IPS-11a (cell line): ENCODE results near the gene TCF12.
A peak's percentile ranks its signal among the peaks of the same experiment; 100 is the strongest.
"Not testable (repeated sequence)": the region's sequence is repeated elsewhere in the genome, so short reads cannot be mapped to it uniquely, and the experiment has no call there.

Experiments used
- H3K4me3 ChIP-seq: one replicate; pipeline ENCODE4 v1.5.1; 2013; ENCODE audit warnings: low read depth, low read length, control low read depth

The TCF12 gene

DNA sequence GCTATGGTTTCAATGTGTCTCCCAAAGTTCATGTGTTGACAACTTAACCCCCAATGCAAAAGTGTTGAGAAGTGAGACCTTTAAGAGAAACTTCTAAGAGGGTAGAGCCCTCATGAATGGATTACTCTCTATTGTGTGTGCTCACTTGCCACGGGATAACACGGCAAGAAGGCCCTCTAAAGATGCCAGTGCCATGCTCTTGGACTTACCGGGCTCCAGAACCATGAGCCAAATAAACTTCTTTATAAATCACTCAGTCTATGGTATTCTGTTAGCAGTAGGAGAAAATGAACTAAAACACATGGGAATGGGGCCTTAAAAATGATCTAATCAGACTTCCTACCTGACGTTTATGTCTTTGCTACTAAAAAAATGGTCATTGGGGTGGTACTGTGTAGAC lies 2.6 kb upstream of the TCF12 start:
- H3K4me3 ChIP-seq, result no peak overlapping the region

DNA sequence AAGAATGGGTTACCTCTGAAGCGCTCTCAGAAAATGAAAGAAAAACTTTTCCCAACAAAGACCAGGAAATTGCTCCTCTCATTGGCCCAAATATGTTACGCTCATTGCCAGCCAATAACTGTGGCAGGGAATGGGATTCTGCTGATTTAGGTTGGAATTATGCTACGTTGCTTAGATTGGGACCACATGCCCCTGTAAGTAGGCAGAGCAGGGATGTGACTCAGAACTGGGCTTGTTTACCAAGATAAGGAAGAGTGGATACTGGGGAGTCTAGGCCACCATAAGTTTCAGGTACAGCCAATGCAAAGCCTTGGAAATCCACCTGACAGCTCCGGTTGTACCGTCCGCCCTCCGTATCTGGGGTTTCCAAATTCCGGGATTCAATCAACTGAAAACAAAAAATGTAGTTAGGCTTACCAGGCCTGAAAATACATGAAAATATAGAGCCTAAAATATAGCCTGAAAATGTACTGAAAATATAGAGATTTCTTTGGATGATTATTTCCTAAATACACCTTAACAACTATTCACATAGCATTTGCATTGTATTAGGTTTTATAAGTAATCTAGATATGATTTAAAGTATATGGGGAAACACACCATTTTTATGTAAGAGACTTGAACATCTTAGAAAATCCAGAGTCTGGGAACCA lies 1.5 kb upstream of the TCF12 start:
- H3K4me3 ChIP-seq, result no peak overlapping the region

DNA sequence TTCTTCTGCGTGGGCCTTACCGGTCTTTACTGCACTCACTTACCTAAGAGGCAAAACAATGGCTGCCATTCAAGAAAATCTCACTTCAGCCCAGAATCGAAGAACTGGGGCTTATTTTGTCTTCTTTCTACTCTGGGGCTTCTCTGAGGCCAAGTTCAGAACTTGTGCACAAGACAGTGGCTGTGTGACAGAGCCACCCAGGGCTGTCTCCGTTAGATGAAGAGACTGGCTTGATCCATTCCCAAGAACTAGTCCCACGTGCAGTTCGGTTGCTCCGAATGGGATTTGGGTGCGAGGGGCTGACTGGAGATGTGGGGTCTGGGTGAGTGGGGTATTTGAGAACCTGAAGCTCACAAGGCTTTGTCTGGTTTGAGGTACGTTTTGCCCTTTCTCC lies 795 bp upstream of the TCF12 start:
- peak overlapping the region; percentile 67 for H3K4me3 ChIP-seq

DNA sequence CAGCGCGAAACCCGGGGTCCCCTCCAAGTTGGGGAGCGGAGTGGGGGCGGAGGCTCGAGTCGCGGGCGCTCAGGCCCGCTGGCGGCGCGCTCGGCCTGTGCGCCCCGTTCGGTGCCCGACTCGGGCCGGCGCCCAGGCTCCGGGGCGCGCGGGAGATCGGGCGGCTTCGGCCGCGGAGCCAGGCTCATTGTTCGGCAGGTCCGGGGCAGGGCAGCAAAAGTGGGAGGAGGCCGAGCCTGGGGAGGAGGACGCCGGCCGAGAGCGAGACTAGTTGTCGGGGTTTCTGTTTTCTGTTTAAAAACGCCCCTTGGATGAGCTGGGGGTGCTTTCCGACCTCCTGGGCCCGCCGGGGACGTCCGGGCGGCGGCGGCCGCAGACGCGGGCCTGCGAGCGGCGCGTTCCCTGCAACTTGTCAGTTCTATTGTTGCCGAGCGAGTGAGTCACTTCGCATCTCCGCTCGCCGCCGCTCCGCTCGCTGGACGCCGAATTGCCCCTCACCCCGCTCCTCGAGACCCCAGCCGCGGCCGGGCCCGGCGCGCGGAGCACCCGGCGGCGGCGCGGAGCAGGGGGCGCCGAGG lies 676 bp downstream of the TCF12 start:
- H3K4me3 ChIP-seq, result peak overlapping the region; percentile 83

DNA sequence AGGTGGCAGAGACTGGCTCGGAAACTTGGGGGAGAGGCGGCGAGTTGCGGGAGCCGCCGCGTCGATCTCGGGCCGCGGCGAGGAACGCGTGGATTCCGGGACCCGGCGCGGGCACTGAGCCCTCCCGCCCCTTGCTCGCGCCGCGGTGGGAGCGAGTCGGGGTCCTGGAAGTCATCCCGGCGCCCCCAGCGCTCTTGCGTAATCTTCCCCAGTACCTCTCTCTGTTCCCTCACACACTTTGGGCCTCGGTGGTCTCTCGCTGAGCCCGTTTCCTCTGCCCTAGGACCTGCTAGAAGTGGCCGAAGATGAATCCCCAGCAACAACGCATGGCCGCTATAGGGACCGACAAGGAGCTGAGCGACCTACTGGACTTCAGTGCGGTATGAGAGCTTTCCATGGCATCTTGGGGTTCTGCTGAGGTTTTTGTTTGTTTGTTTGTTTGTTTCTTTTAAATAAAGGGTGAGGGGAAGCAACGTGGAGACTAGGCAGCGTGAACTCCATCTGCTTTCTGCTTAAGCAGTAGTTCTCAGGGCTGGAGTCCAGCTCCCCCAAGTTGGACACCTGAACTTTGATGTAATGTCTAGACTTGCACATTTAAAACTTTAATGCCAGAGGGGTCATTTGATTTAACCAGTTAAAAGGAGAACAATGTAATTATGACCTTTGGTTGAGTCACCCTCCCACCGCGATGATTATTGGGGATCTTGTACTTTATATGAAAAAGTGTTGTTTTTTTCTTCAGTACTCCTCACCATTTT lies 1.3 kb downstream of the TCF12 start:
- H3K4me3 ChIP-seq, result peak overlapping the region; percentile 83

DNA sequence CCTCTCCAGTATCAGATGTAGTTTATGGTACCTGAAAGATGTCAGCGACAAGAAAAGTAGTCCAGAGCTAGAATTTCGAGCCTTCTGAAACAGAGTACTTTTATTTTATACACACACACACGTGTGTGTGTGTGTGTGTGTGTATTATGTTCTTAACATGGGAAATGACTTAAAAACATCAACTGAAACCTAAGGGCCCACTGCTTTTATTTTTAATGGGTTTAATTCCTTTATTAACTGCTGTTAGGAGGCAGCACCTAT lies 1.9 kb downstream of the TCF12 start:
- peak overlapping the region; percentile 83 for H3K4me3 ChIP-seq

DNA sequence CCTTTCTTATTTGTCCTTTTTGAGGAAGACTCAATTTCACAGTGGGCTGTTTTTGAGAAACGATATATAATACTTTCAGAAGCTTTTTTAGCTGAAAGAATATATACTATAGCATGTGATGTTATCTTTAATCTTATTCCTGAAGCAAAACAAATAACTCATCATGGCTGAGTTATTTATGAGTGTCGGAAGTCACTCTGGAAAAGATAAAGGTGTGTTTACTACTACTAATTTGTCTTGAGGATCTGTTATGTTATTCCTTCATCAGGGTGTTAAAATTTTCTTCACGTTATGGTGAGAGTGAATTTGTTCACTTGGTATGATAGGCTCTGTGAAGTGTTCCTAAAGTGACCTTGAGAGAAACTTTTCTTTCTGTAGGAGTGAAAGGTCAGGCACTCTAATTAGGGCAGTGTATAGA lies 4.7 kb downstream of the TCF12 start:
- H3K4me3 ChIP-seq, result no peak overlapping the region

DNA sequence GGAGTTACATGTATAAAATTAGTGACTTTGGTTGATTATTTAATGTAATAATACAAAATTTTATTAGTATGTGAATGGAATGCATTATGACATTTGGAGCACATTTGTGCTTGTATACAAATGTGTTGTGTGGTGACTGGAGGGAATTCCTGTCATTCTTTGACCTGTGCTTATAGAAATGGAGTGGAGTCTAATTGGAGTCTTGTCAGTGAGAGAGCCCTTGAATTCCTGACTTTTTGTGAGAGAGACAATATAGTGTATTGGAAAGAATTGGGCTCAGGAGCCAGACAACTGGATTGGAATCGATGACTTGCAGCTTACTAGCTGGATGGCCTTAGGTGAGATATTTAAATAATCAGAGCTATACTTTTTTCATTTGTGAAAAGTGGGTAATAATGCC lies 9.4 kb downstream of the TCF12 start:
- H3K4me3 ChIP-seq, result no peak overlapping the region

DNA sequence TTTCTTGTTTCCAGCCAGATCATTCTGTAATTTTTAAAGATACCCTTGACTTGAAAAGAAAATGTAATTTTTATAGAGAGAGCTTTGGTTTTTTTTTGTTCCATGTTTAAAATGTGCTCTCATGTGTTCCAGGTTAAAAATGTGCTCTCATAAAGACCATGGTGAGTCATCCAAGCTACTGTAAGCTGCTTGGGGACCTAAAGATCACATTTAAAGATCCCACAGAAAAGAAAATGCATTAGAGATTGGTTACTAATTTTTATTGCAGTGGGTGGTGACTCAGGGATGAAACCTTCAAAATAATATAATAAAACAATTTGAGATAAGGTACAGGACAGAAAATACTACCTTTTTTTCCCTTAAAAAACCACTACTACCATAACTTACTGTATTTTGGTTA lies 11.0 kb downstream of the TCF12 start:
- no peak overlapping the region for H3K4me3 ChIP-seq

DNA sequence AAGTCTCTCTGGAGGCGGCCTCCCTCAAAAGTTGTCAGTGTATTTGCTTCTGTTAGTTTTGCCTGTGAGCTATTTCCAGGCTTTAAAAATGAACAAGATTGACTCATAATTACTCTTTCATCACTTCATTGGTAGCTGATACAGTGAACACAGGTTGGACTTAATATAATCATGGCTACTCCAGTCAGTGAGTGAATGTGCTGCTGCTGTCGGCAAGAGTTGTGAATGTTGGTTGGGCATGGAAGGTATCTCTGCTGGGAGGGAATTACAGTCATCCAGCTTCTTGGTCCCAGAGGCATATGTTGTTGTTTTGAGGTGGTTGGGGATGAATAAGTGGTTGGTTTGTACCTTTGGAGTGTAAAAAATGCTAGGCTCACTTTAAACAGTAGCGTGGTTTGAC lies 11.5 kb downstream of the TCF12 start:
- H3K4me3 ChIP-seq, result no peak overlapping the region

DNA sequence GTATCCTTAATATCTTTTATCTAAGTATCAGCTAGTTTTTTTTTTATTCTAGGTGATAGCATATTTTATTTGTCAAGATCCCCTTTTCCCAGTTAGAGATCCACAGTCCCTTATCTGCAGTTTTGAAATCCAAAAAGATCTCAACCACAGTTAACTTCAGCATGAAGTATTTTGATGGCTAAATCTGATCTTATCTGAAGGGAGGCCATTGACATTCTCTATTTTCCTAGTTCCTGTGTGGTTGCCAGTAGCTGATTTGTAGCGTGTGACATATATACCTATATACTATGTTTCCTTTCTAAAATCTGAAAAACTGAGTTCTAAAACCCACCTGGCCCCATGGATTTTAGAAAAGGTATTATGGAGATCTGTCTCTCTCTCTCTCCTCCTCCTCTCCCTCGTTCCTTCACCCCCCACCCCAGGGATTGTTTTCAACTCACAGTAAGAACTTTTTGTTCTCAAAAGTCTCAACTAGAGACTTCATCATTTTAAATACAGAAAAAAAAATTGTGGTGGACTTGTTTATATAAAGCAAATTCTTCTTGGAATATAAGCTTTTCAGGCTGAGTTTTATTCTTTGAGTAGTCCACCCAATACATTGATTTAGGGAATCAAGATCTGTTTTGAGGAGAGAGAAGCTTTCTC lies 12.3 kb downstream of the TCF12 start:
- H3K4me3 ChIP-seq, result no peak overlapping the region

DNA sequence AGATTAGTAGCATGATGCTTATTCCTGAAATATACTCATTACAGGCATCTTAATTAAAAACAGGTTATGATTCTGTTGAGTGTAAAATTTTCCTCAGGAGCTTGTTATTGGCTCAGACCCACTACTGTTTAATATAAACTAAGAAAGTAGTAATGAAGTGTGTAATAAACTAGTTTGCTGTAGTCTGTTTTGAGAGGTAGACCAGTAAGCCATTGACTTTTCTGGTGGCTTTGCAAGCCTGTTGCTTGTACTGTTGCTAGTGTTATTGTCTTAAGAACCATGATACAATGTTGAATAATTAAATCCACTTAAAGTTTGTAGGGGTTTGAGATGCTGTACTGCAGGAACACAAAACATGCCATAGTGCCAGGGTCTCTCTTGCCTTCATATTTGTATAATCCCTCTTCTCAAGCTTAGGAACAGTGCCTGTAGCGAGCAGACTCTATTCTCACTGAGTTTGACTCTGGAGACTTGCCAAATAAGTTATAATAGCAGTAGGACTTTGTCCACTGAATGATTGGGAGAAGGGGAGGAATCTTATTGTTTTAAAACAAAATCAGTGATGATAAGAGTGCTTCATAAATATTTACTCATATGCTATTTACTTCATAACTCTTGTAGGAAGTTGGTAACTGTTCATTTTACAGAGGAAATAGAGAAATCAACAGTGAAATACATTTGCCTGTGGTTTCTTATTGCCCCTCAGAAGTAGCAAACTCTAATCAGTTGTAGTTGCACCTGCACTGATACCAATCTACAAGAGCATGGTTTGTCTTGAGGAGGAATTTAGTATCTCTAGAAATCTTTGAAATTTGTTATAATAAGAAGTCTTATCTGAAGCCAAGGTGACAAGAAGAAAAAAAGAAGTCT lies 13.4 kb downstream of the TCF12 start:
- no peak overlapping the region for H3K4me3 ChIP-seq

DNA sequence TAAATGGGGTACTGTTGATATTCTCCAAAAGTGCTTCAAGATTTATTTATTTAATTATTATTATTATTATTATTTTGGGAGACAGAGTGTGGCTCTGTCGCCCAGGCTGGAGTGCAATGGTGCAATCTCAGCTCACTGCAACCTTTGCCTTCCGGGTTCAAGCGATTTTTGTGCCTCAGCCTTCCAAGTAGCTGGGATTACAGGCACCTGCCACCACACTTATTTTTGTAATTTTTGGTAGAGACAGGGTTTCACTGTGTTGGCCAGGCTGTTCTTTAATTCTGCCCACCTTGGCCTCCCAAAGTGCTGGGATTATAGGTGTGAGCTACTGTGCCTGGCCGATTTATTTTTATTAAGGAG lies 14.0 kb downstream of the TCF12 start:
- not testable (repeated sequence) for H3K4me3 ChIP-seq

DNA sequence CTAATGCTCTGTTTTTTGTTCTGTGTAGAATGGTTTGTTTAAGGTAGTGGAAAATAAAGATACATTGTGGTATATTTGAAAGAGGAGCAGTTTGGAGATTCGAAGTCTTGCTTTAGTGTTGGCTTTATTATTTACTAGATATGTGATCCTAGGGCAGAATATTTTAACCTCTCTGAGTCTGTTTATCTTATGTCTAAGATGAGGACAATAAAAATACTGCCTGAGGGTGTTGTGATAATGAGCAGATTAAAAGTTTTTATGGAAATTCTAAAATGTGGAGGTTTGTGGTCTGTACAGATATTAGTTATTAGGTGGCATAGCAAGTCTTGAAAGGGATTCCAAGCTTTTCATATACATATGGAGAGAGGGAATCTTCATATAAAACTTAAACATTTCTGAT lies 15.0 kb downstream of the TCF12 start:
- no peak overlapping the region for H3K4me3 ChIP-seq

DNA sequence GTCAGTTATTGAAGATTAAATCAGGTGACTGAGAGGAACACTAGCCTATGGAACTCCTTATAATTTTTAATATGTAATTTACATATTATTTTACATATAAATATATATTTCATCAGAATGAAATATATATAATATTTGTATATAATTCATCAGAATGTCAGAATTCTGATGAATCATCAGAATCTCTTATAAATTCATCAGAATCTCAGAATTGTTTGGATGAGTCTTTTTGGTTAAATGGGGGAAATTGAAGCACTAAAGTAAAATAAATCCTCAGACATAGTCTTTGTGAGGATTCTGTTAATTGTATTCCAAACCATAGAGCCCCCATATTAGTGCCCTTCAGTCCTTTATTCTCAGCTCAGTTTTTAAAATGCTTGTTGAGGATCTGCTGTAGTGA lies 15.4 kb downstream of the TCF12 start:
- H3K4me3 ChIP-seq, result no peak overlapping the region

DNA sequence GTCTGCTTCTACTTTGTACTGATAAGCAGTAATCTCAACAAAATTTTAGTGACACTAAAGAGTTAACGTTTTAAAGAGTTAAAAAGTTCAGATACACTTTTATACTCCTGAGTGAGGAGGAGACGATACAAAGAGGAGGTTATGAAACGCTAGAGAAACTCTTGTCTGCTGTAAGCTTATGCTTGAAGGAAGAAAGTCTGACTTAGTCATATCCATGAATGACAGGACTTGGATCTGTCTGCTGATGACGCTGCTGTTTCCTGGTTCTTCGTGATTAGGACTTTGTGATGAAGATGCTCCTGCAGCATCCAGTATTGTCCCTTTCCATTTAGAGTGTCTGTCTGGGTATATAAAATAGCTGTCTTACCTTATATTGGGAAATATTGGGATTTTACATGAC lies 15.8 kb downstream of the TCF12 start:
- no peak overlapping the region for H3K4me3 ChIP-seq

DNA sequence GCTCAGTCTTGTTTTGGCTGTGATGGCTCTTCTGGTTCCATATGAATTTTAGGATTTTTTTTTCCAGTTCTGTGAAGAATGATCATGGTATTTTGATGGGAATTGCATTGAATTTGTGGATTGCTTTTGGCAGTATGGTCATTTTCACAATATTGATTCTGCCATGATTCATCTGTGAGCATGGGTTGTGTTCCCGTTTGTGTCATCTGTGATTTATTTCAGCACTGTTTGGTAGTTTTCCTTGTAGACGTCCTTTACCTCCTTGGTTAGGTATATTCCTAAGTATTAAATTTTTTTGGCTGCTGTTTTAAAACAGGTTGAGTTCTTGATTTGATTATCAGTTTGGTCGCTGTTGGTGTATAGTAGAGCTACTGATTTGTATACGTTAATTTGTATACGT lies 18.5 kb downstream of the TCF12 start:
- H3K4me3 ChIP-seq, result no peak overlapping the region

DNA sequence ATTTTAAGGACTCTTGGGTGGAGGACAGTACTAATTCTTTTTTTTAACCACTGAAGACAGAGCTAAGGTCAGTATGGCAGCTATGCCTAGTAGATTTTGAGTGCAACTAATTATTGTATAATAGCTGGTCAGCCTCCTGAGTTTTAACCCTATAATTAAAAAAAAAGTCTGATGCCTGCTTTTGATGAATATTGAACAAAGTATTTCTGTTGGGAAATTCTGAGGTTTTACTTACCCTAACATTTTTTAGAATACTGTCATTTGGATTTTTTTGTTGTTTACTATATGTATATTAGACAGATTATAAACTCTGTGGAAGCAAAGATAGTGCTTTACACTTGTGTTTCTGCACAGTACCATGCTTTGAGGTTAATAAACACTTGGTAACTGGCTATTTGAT lies 20.8 kb downstream of the TCF12 start:
- no peak overlapping the region for H3K4me3 ChIP-seq

DNA sequence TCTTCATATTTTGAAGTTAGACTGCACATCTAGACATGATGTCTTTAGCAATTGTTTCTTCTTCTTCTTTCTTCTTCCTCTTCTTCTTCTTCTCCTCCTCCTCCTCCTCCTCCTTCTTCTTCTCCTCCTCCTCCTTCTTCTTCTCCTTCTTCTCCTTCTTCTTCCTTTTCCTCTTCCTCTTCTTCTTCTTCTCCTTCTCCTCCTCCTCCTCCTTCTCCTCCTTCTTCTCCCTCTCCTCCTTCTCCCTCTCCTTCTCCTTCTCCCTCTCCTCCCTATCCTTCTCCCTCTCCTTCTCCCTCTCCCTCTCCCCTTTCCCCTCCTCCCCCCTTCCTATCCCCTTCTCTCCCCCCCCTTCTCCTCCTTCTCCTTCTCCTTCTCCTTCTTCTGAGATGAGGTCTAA lies 21.9 kb downstream of the TCF12 start:
- H3K4me3 ChIP-seq, result no peak overlapping the region

DNA sequence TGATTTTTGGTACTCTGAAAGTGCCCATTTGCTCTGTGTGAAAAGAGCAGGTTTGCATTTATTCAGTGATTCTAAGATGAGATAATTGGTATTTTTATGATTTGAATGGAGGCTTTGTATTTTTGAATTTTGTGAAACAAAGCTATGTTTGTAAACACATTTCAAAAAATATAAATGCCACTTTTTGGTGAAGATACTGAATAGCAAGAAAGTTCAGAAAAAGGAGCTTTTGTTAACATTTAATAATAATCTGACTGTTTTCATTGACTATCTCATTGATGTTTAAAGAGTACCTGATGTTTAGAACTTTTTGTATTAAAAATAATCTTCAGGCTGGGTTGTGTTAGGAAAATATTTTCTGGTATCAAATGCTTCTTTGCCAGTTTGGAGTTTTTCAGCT lies 23.7 kb downstream of the TCF12 start:
- no peak overlapping the region for H3K4me3 ChIP-seq

DNA sequence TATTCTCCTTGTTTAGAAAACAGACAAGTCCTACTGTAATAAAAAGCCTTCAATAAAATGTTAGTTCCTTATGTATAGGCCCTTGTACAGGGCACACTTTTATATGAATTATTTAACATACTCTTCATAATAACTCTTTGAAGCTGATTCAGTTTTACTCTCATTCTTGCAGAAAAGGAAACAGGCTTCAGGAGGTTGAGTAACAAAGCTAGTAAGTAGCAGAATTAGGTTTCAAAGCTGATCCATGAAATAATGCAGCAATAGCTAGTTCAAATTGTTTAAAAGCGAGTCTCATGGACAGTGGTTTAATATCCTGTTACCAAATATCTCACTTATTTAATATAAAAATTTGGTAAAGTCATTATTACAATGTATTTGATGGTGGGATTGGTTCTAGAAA lies 25.0 kb downstream of the TCF12 start:
- H3K4me3 ChIP-seq, result no peak overlapping the region
